CD4-positive, alpha-beta T cell treated with Interleukin-17A for 1 hour (primary cell): ENCODE data around the gene LYSET.
A peak's percentile ranks its signal among the peaks of the same experiment; 100 is the strongest.
"Not testable (repeated sequence)": the region's sequence is repeated elsewhere in the genome, so short reads cannot be mapped to it uniquely, and the experiment has no call there.

Experiments
- DNase-seq: peaks from one replicate; pipeline ENCODE4 v3.0.0-alpha.2; 2020

LYSET gene

DNA sequence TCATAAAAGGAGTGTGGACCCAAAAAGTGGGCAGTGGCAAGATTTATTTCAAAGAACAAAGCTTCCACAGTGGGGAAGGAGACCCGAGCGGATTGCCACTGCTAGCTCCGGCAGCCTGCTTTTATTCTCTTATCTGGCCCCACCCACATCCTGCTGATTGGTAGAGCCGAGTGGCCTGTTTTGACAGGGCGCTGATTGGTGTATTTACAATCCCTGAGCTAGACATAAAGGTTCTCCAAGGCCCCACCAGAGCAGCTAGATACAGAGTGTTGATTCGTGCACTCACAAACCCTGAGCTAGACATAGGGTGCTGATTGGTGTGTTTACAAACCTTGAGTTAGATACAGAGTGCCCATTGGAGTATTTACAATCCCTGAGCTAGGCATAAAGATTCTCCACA lies 15.5 kb upstream of the LYSET start:
- not testable (repeated sequence) for DNase-seq

DNA sequence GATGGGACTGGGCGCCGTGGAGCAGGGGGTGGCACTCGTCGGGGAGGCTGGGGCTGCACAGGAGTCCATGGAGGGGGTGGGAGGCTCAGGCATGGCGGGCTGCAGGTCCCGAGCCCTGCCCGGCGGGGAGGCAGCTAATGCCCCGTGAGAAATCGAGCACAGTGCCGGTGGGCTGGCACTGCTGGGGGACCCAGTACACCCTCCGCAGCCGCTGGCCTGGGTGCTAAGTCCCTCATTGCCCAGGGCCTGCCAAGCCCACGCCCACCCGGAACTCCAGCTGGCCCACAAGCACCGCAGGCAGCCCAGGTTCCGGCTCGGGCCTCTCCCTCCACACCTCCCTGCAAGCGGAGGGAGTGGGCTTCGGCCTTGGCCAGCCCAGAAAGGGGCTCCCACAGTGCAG lies 15.0 kb upstream of the LYSET start:
- DNase-seq, result not testable (repeated sequence)

DNA sequence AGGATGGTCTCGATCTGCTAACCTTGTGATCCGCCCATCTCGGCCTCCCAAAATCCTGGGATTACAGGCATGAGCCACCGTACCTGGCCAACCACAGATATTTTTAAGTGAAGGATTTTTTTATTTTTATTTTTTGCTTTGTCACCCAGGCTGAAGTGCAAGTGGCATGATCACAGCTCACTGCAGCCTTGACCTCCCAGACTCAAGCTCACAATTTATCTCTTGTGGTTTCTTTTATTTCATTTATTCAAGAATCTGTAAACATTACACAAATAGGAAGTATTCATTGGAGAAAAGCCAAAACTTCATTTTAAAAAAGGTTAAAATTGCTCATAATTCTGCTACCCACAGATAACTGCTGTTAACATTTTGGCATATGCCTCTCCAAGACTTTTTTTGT lies 13.7 kb upstream of the LYSET start:
- no peak for DNase-seq

DNA sequence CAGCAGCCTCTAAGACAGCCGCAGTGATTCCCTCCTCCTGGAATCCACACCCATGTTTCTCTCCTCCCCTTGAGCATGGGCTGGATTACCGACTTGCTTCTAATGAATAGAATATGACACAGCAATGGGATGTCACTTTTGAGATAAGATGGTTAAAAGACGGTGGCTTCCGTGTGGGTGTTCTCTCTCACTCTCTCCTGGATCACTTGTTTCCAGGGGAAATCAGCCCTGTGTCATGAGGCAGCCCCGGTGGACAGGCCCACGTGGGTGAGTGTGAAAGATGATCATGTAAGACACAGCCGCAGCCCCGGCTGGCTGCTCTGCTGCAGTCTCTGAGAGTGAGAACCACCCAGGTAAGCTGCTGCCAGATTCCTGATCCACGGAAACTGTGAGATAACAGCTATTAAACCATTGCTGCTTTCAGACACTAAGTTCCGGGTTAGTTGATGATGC lies 11.1 kb upstream of the LYSET start:
- DNase-seq, result no peak

DNA sequence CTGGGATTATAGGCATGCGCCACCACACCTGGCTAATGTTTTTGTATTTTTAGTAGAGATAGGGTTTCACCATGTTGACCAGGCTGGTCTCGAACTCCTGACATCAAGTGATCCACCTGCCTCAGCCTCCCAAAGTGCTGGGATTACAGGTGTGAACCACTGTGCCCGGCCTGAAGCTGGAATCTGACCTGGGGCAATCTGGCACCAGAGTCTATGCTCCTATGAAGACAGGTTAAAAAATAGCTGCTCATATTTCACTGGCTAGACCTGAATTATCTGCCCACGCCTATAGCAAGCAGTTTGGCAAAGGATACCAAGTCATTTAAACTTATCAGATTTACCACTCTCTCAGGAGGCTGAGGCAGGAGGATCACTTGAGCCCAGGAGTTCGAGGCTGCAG lies 10.4 kb upstream of the LYSET start:
- DNase-seq, result not testable (repeated sequence)

DNA sequence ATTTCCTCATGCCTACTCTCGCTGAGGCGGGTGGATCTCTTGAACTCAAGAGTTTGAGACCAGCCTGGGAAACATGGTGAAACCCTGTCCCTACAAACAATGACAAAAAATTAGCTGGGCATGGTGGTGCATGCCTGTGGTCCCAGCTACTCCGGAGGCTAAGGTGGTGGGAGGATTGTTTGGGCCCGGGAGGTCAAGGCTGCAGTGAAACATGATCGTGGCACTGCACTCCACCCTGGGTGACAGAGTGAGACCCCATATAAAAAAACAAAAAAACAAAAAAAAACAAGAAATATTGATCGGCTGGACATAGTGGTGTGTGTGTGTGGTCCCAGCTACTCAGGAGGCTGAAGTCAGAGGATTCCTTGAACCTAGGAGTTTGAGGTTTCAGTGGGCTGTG lies 9.6 kb upstream of the LYSET start:
- DNase-seq, result no peak

DNA sequence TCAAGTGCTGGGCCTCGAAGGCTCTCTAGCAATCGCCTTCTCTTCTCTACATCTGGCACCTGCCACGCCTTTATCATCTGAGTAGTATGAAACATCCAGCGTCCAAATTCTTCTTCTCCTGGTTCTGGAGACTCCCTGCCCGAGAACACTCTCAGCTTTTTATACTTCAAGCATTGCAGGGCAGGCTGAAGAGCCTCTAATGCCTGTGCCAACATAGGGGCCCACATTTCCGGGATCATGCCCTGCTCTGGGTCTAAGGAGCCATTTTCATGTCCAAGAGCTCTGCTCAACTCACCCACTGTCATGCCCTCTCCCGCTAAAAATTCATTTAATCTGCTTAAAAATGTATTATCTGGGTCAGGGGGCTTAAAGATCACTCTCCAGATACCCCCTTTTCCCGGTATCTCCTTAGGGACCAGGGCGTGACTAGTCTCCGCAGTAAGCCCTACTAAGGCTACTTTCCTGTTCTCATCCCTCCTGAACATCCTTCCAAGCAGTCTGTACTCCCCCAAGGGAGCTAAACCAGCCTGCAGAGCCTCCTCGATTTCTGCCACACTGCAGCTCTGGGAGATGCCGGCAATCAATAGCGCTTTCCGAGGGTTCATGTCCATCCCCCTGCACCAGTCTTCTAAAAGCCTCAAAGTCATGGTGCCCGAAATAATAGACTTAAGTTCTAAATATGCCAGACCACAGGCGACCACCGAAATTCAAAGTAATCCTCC lies 1.4 kb upstream of the LYSET start:
- no peak for DNase-seq

DNA sequence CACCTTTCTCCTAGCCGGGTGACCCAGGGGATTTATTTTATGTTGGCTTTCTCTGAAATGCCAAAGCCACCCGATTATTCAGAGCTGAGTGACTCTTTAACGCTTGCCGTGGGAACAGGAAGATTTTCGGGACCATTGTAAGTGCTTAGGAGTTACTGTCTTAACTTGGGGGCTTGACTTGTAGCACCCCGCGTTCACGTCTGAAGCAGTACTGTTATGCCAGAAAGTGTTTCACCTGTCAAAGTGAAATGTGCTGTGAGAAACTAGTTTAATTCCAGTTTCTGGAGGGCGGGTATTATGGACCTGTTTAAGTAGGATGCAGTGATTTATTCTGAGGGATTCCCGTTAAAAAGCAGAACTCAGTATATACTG lies 218 bp downstream of the LYSET start:
- no peak for DNase-seq

DNA sequence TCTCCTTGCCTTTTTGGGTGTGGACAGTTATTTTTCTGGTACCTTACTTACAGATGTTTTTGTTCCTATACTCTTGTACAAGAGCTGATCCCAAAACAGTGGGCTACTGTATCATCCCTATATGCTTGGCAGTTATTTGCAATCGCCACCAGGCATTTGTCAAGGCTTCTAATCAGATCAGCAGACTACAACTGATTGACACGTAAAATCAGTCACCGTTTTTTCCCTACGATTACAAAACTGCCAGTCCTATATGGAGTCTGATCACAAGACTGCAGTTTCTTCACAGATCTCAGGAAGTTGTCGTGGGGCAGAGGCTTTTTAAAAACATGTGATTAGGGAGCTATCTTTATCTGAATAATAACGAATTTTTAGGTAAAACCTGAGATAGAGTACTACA lies 1.3 kb downstream of the LYSET start:
- no peak for DNase-seq

DNA sequence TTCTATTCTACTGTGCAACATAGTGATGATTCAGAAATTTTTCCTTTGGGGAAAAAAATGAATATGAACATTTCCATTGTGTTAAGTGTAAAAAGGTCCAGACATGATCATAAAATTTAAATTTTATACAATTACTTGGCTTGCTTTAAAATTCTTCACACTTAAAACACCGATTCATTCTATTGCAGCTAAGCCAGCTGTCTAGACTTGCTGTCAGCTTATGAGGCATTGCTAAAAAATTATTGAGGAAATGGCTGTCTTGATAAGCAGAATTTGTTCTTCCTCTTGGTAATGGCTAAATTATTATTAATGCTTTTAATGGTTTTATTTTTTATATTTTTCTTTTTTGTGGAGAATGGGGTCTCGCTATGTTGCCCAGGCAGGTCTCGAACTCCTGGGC lies 1.8 kb downstream of the LYSET start:
- DNase-seq, result no peak

DNA sequence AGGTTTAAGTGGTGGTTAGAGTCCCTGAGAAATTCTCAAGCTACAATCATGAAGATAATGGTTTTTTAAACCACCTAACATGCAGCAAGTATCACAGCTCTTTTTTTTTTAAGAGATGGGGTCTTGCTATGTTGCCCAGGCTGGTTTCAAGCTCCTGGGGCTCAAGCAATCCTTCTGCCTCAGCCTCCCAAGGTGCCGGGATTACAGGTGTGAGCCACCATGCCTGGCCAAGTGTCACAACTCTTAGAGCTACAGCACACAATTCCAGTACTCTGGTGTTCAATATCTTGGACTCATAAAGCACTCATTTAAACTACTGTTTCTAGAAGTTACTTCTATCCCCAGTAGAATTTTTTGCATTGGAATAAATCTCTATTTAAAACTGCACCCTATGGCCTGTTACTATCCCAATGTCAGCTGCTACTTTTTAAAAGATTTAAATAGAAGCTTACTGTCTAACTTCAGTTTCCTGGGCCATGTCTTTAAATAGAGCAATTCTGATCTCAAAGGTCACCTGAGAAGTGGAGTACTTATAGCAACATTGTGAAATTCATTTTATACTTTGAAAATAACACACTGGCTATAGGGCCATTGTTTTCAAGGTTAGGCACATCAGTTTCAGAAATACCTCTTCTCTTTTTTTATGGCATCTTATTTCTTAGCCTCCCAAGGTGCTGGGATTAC lies 10.3 kb downstream of the LYSET start:
- DNase-seq, result no peak

DNA sequence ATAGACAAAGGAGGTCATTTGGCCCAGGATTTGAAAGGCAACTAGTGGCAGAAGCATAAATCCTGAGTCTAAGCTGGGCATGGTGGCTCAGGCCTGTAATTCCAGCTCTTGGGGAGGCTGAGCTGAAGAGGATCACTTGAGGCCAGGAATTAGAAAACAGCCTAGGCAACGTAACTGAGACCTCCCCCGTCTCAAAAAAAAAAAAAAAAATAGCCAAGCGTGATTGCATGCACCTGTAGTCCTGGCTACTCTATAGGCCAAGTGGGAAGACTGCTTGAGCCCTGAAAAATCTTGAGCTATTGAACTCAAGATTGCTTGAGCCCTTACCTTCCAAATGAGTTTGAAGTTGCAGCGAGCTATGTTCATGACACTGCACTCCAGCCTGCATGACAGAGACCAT lies 13.9 kb downstream of the LYSET start:
- DNase-seq, result no peak

DNA sequence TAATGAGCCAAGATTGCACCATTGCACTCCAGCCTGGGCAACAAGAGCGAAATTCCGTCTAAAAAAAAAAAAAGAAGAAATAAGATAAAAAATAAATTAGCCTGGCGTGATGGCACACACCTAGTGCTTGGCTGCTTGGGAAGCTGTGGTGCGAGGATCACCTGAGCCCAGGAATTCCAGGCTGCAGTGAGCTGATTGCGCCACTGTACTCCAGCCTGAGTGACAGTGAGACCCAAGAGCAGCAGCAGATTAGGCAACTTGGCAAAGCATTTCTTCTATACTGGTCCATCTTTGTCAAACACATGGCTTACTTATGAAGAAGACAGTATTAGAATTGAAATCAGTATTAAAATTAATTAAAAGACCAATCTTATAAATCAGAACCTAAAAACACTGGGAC lies 15.4 kb downstream of the LYSET start:
- DNase-seq, result no peak

DNA sequence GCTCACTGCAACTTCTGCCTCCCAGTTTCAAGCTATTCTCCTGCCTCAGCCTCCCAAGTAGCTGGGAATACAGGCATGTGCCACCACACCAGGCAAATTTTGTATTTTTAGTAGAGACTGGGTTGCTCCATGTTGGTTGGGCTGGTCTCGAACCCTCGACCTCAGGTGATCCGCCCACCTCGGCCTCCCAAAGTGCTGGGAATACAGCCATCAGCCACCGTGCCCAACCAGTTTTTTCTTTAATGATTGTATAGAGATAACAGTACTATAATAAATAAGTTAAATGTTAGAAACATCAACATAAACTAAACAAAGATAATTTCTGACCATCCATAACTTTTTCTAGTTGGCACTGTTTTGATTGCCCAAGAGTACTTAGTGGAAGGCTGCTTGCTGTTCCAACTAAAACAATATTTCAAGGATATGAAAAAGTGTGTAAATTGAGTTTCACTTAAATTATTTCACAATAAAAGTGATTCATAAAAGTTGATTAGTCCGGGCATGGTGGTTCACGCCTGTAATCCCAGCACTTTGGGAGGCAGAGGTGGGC lies 16.1 kb downstream of the LYSET start:
- DNase-seq, result no peak

DNA sequence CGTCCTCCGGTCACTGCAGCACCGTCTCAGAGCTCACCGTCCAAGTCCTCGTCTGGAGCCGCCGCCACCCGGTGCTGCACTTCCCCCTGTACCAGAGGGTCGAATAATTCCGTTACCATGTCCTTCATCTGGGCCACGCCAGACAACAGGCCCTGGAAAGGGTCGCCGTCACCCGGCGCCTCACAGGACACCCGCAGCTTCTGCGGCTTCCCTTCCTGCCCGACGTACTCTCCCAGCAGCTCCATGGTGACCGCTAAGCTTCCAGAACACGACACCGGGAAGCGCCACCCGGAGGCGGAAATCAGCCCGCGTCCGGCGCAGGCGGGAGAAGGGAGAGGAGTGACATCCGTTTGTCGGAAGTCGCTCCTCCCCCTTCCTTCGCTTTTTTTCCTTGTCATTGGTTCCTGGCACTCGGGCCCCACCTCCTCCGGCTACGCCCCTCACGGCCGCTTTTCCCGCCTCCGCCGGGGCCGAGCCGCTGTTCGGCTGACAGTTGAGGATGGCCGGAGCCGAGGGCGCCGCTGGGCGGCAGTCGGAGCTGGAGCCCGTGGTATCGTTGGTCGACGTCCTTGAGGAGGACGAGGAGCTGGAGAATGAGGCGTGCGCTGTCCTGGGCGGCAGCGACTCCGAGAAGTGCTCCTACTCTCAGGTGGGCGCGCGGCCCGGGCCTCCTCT lies 21.8 kb downstream of the LYSET start, which contains the start of the genes GON7 and UBR7:
Gene GON7, minus strand, starts transcription at position 273 of the 675 bp plus-strand sequence. Its CDS starts 28 bp downstream, at position 245.
Gene UBR7, plus strand, starts transcription at position 464 of the 675 bp plus-strand sequence. Its CDS starts 36 bp downstream, at position 500.
- peak; percentile 90 for DNase-seq

DNA sequence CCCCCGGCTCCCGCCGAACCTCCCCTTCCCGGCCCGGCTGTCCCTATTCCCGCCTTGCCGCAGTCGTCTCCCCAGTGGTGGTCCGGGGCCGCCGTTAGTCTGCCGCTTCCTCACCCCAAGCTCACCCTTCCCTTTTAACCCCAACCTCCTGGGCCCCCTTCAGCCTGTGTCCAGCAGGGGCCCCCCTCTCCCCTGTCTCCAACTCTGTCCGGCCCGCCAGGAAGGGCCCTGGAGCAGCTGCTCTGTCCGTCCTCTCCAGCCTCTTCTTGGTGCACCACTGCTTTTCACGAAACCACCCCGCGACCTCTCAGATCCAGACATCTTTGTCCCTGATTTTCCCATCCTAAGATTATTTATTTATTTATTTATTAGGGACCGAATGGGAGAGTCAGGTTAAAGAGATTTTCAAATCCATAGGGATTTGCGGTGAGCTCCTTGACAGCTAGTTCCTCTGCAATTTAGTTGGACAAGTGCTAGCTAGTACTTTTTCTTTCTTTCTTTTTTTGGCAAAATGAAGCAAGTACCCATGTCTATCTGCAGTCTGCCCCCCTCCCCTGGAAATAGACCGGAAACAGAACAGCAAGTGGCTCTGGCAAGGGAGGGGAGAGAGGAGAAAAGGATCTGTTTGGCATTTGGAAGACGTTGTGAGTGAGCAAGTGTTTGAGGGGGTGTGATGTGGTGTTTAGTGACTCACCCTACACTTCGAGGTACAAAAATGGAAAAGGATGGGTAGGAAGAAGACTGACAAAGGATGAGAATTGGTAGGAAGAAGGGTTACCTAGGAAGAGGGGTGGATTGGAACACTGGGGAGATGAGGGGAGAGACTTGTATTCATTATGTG lies 22.6 kb downstream of the LYSET start:
- peak; percentile 21 for DNase-seq

DNA sequence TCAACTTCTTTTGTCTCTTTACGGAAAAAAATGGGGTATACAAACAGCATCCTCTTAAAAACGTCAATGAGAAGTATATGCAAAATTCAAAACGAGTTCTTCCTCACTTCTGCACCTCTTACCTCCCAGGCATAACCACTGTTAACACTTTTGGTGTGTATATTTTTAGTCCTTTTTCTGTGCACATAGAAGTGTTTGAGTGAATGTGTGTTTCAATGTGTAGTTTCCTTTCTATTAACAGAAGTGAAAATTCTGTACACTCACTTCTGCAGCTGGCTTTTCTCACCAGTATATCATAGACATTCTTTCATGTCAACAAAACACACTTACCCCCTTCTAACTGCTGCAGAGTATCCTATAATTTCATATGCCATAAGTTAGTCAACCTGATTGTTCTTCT lies 27.3 kb downstream of the LYSET start:
- no peak for DNase-seq

DNA sequence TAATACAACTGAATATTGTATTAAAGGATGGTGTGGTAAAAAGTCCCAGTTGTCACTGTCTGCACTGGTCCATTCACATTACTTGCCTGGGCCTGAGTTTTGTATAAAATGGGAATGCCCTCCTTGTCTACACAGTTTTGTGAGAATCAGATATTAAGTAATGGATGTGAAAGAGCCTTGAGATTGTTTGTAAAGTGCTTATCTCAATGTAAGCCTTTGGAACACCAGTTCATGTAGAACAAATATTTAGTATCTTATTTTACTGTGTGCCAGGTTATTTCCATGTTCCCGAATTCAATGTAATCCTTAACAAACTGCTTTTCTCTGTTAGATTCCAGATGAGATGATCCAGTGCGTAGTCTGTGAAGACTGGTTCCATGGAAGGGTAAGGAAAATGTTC lies 29.5 kb downstream of the LYSET start:
- DNase-seq, result no peak

DNA sequence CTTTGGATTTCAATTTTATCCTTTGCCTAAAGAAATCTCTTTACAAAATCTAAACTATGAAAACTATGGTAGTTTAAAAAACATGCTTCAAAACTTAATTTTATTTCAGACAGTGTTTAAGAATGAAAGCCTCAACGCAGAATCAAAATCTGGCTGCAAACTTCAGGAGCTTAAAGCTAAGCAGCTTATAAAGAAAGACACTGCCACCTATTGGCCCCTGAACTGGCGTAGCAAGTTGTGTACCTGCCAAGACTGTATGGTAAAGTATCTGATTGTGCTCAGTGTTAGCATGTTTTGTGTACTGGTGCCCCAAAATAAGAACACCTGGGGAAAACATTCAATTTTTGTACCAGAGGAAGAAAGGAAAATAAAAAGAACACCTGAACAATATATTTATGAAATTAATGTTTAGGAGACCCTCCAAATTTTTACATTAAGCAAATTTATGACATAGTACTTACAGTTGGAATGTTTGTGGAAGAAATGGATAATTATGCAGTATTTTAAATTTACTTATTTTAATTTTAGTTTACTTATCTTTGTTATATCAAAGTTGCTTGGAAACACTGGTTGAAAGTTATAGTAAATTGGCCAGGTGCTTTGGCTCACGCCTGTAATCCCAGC lies 34.1 kb downstream of the LYSET start:
- DNase-seq, result peak; percentile 73

DNA sequence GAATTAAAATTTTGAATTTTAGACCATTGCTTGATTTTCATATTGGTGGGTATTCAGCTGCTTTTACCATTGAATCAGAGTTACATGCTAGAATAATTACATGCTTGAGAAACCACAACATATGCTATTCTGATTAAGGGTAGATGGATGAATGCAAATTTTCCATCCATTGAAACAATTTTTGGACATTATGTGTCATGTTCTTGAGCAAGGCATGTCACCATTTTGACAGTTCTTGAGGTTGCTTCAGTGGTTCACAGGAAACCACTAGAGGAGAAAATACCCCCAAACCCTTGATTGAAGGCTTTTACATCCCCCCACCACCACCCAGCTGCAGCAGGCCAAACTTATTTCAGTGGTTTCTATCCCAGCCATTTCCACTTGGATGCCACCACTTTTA lies 35.4 kb downstream of the LYSET start:
- no peak for DNase-seq

DNA sequence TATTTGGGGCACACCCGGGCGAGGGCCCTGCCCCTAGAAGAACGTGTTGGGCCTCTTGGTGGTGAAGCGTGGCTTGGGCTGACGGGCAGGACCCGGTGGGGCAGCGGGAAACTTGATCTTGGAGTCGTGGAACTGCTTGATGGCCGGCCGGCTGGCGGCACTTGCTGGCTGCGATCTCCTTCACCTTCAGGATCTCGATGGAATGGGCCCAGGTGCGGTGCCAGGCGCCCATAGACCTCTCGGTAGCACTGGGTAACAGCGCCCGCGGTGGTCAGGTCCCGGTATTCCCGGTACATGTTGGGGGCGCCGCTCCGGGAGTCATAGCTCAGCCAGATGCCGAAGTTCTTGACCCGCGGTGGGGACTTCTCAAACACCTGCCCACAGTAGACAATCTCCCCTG lies 38.4 kb downstream of the LYSET start:
- no peak for DNase-seq

DNA sequence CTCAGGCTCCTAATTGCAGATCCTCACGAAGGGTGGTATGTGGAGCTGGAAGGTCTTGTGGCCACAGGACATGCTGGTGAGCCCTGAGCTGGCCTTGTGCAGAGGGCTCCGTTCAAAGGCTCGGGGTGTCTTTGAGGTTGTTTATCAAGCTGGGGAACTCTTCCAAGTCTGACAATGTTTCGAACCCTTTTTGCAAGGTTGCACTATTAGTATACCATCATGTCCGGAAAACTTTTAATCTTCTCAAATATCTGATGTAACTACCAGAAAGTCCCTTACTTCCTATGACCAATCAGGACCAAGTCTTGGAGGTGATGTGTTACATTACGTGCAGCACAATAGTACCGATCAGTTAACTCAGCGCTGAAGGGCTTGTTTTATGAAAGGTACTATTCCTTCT lies 43.4 kb downstream of the LYSET start:
- DNase-seq, result no peak
